ENCODE data around the gene CCNT1. TPM values are rescaled to one million over a fixed set of nuclear protein-coding genes. Genes with fewer than 3 reads are reported as not detected.

The CCNT1 gene
- total RNA-seq, 1 donor from 2014 or later: 28.0 TPM

GRCh38 chr12:48681399-48681709, 35.2 kb downstream of the CCNT1 start:
- H3K36me3 ChIP-seq: peaks cover 11 to 20% of the 10 kb centered on the region in 2 donors
- H3K4me3 ChIP-seq: peak overlapping the region; percentile 75 to 95
- H3K9me3 ChIP-seq: no peaks in the 10 kb centered on the region
- intact Hi-C loops (cut with DNase I): loop anchor here (10.0 kb wide), 1 partner anchor 577 kb away; the partner anchor contains the start of gene SENP1
- peak overlapping the region; percentile 87 to 94 for H3K27ac ChIP-seq
- H3K27me3 ChIP-seq: no peaks in the 10 kb centered on the region
- no peak for TF ChIP-seq CTCF (IDR thresholded peaks at IDR 0.05)
- no peak for DNase-seq (ENCODE audit: low spot score in 2 of 2)
- peaks cover 20 to 32% of the 10 kb centered on the region in 2 donors for H3K4me1 ChIP-seq

DNA sequence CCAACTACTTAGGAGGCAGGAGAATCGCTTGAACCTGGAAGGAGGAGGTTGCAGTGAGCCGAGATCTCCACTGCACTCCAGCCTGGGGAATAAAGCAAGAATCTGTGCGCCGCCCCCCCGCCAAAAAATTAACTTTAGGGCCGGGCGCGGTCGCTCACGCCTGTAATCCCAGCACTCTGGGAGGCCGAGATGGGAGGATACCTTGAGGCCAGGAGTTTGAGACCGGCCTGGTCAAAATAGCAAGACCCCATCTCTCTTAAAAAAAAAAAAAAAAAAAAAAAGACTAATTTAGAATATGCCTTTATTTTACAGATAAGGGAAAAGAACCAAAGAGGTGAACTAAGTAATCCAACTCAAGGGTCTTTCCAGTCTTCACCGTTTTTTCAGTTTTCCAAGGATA, 35.6 kb downstream of the CCNT1 start:
- peaks cover 20 to 32% of the 10 kb centered on the region in 2 donors for H3K4me1 ChIP-seq
- intact Hi-C loops (cut with DNase I): loop anchor here (10.0 kb wide), 1 partner anchor 576 kb away; the partner anchor contains the start of gene SENP1
- no peak for TF ChIP-seq CTCF (IDR thresholded peaks at IDR 0.05)
- DNase-seq (ENCODE audit: low spot score in 2 of 2): no peak
- H3K27ac ChIP-seq: no peak overlapping the region
- no peaks in the 10 kb centered on the region for H3K27me3 ChIP-seq
- peaks cover 15 to 25% of the 10 kb centered on the region in 2 donors for H3K36me3 ChIP-seq
- no peaks in the 10 kb centered on the region for H3K9me3 ChIP-seq
- peak overlapping the region; percentile 75 to 95 for H3K4me3 ChIP-seq

DNA sequence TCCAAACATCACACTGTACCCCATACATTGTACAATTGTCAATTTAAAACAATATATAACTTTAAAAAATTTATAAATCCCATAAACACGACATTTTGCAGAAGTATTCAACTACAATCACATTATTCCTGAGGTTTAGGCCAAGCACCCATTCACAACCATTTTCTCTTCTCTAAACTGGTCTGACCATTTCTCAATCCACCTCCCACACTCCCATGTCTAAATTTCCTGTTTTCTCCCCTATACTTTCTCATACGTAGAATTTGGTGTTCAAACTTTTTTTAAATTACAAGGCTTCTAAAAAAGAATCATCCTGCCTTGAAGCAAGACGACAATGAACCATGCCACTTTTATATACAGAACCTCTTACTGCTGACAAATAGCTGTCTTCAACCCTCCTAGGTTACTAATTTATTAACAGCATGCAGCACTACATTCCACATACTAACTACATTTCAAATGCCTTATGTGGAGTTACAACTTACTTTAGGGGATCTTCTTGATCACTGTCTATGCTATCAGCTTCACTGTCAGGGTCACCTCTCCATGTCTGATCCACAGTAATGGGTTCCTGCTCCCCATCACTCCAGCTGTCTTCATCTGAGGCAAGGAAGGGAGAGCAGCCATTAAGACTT, 37.8 kb downstream of the CCNT1 start:
- Histone ChIP-seq H3K9me3 (no peaks in the 10 kb centered on the region), H3K36me3 (peaks cover 15 to 37% of the 10 kb centered on the region in 2 donors), H3K4me1 (peaks cover 20 to 32% of the 10 kb centered on the region in 2 donors), H3K4me3 (no peak overlapping the region), H3K27ac (peak overlapping the region in 1 of 2 donors; percentile 3), H3K27me3 (no peaks in the 10 kb centered on the region)
- intact Hi-C loops (cut with DNase I): no loop called here
- no peak for DNase-seq (ENCODE audit: low spot score in 2 of 2)
- TF ChIP-seq CTCF (IDR thresholded peaks at IDR 0.05): no peak

GRCh38 chr12:48671231-48671856, 45.2 kb downstream of the CCNT1 start:
- H3K4me1 ChIP-seq: no peaks in the 10 kb centered on the region
- TF ChIP-seq CTCF (IDR thresholded peaks at IDR 0.05): no peak
- intact Hi-C loops (cut with DNase I): no loop called here
- H3K9me3 ChIP-seq: no peaks in the 10 kb centered on the region
- no peak for DNase-seq (ENCODE audit: low spot score in 2 of 2)
- H3K27me3 ChIP-seq: no peaks in the 10 kb centered on the region
- H3K4me3 ChIP-seq: no peak overlapping the region
- peaks cover 69 to 89% of the 10 kb centered on the region in 2 donors for H3K36me3 ChIP-seq
- H3K27ac ChIP-seq: no peak overlapping the region

DNA sequence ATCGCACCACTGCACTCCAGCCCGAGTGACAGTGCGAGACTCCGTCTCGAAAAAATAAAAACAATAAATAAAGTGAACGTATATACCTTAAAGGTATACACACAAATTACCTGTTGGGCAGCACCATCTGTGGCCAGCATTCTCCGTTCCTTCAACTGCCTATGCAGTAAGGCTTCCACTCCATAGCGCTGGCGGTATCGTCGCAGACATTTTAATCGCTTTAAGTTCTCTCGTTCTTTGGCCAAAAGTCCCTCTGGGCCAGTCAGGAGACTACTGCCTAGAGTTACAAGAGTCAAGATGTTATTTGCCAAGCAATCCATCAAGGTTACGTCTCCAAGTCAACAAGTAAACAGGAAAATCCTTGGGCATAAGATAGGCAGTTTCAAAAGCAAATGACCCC, 47.5 kb downstream of the CCNT1 start:
- H3K4me3 ChIP-seq: no peak overlapping the region
- no peaks in the 10 kb centered on the region for H3K27me3 ChIP-seq
- H3K27ac ChIP-seq: no peak overlapping the region
- H3K9me3 ChIP-seq: no peaks in the 10 kb centered on the region
- no peak for TF ChIP-seq CTCF (IDR thresholded peaks at IDR 0.05)
- no peaks in the 10 kb centered on the region for H3K4me1 ChIP-seq
- intact Hi-C loops (cut with DNase I): no loop called here
- DNase-seq (ENCODE audit: low spot score in 2 of 2): no peak
- peaks cover 82 to 97% of the 10 kb centered on the region in 2 donors for H3K36me3 ChIP-seq
